ENCODE measurements around the gene WDR33.

Gene WDR33

GRCh38 chr2:127737892-127738291, 73.1 kb downstream of the WDR33 start:
- TF ChIP-seq CTCF (IDR thresholded peaks at IDR 0.05; ENCODE audit: low read depth, low read length) = no peak
- no peak for DNase-seq (ENCODE audit: extremely low read depth, low read depth)

GRCh38 chr2:127735537-127736399, 75.2 kb downstream of the WDR33 start:
- TF ChIP-seq CTCF (IDR thresholded peaks at IDR 0.05; ENCODE audit: low read depth, low read length) = no peak
- no peak for DNase-seq (ENCODE audit: extremely low read depth, low read depth)

- no peak for TF ChIP-seq CTCF (IDR thresholded peaks at IDR 0.05; ENCODE audit: low read depth, low read length)
- no peak for DNase-seq (ENCODE audit: extremely low read depth, low read depth)
These were observed 75.9 kb downstream of the WDR33 start for GRCh38 chr2:127735044-127735443.

DNA sequence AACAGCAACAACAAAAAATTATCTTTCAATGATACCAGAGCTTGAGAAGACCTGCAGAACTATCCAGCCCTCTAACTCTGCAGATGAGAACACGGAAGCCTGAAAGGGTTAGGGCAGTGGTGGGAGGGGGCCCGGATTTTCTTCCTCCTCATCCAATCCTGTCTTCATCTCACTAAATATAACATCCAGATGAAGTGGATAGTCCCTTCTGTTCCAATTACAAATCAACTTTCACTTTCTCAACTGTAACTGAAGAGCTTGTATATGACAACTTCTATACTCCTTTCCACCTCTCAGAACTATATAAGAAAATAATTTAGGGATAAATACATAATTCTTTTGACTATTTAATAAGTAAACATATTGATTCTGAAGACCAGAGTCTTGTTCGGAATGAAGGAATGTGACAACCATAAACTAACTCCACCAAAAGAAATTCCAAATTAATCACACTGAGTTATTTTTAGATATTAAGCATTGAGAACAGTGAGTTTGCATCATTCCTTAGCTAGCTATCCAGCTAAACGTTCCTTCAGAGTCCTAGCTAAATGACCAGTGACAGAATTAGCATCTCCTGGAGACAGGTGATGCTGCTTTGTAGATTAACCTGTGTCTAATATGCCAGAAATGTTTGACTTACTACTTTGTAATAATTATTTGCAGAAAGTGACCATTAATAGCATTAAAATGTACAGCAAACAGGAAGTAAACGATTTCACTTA, 77.0 kb downstream of the WDR33 start:
- DNase-seq (ENCODE audit: extremely low read depth, low read depth) = no peak
- TF ChIP-seq CTCF (IDR thresholded peaks at IDR 0.05; ENCODE audit: low read depth, low read length) = no peak

GRCh38 chr2:127733113-127733815, 77.7 kb downstream of the WDR33 start:
- TF ChIP-seq CTCF (IDR thresholded peaks at IDR 0.05; ENCODE audit: low read depth, low read length) = no peak

DNA sequence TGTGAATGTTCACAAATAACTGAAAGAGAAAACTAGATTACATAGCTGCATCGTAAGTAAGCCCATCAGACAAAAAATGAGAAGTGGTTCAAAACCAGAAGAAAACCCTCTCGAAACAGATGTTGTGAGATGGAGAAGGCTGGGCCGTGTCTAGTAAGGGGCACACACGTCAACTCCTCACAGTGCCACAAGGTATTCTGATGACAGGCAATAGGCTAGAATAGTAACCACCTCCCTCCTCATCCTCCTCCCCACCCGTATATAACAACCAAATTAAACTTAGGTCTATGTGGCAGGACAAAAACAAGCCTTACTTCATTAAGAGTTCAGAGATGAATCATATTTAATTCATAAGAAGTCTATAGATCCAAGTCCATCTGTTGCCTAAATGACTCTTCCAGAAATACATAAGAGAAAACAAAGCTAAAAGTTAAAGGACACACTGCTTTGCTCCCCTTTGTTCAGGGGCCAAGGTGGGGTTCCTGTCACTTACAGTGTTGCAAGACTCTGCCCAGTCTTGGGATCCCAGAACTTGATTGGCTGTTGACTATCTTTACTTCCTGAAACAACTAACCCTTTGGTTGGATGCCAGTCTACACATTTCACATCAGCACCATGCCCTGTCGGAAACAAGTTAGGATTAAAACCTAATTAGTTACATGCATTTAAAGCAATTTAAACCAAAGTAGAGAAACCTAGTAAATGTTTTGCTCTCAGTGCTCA, 84.7 kb downstream of the WDR33 start:
- no peak for TF ChIP-seq CTCF (IDR thresholded peaks at IDR 0.05; ENCODE audit: low read depth, low read length)
- no peak for DNase-seq (ENCODE audit: extremely low read depth, low read depth)

More at GRCh38 chr2:127733113-127733815, 77.7 kb downstream of the WDR33 start:
- no peak for DNase-seq (ENCODE audit: extremely low read depth, low read depth)

Data from AG09319 (cell line).